Measurements from ENCODE around the gene ELL. TPM values are rescaled to one million over a fixed set of nuclear protein-coding genes. Genes with fewer than 3 reads are reported as not detected.

ELL gene
- total RNA-seq, 1 experiment from 2014 or later: 21.0 TPM

DNA sequence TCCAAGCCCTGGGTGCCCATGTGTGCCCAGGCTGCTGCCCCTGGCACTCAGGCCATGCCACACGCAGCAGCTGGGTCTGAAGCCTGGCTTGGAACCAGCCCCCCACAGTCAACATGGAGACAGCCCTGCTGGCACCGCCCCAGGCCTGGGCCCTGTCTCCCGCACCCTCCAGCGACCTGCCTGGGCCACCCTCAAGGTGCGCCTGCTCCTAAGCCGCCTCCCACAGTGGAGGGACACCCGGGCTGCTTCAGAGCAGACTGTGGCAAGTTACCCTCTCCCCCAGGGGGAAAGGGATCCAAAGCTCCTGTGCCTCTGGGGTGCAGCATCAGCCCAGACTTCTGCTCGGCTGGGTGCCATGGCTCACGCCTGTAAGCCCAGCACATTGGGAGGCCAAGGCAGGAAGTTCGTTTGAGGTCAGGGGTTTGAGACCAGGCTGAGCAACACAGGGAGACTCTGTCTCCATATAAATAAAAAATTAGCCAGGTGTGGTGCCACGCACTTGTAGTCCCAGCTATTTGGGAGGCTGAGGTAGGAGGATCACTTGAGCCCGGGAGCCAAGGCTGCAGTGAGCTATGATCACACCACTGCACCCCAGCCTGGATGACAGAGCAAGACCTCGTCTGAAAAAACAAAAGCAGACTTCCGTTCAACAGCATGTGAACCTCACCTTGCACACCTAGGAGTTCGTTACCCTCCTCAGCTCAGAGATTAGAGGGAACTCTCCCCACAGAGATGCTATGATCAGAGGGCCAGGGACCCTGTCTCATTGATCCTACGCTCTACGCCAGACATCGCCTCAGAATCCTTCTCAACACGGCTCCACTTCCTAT, 15.6 kb downstream of the ELL start:
- Histone ChIP-seq H3K9me2 (replicated peaks; ENCODE audit: low read length) (no peaks in the 10 kb centered on the region), H3K27me3 (ENCODE audit: low read length) (no peaks in the 10 kb centered on the region), H3K9ac (ENCODE audit: low read length) (no peak overlapping the region), H4K20me1 (ENCODE audit: low read length) (peaks cover 86% of the 10 kb centered on the region), H3K36me3 (ENCODE audit: low read depth, low read length) (no peaks in the 10 kb centered on the region), H3K4me3 (ENCODE audit: low read length) (no peak overlapping the region), H2AFZ (ENCODE audit: low read length) (no peak overlapping the region), H3F3A (ENCODE audit: low read length, unreplicated experiment) (no peaks in the 10 kb centered on the region), H3K27ac (ENCODE audit: low read length) (no peak overlapping the region), H3K4me1 (ENCODE audit: insufficient read depth, low read length) (peaks cover 16% of the 10 kb centered on the region; the same call in 1 of the 2 replicates), H3K79me2 (ENCODE audit: low read length) (peaks cover 98% of the 10 kb centered on the region), H3K9me3 (ENCODE audit: low read length) (no peaks in the 10 kb centered on the region), H3K4me2 (ENCODE audit: low read length) (no peak overlapping the region)
- ATAC-seq: no peak
- CTCF ChIA-PET: interaction anchor here (1.0 kb wide), 1 partner anchor 10 kb away, joined by 3 read pairs; no protein-coding TSS in a partner anchor
- BruUV-seq (replicated peaks): no TSS peak
- DNase-seq: no peak
- POLR2A ChIA-PET (ENCODE audit: unreplicated experiment): no interaction called here
- intact Hi-C loops (cut with micrococcal nuclease): no loop called here
- TF ChIP-seq EZH2phosphoT487 (IDR thresholded peaks at IDR 0.05; ENCODE audit: borderline replicate concordance, low read length) (no peak), EZH2 (IDR thresholded peaks at IDR 0.05; ENCODE audit: low read length, unreplicated experiment) (no peak)
- TF ChIP-seq, protein P1, sequence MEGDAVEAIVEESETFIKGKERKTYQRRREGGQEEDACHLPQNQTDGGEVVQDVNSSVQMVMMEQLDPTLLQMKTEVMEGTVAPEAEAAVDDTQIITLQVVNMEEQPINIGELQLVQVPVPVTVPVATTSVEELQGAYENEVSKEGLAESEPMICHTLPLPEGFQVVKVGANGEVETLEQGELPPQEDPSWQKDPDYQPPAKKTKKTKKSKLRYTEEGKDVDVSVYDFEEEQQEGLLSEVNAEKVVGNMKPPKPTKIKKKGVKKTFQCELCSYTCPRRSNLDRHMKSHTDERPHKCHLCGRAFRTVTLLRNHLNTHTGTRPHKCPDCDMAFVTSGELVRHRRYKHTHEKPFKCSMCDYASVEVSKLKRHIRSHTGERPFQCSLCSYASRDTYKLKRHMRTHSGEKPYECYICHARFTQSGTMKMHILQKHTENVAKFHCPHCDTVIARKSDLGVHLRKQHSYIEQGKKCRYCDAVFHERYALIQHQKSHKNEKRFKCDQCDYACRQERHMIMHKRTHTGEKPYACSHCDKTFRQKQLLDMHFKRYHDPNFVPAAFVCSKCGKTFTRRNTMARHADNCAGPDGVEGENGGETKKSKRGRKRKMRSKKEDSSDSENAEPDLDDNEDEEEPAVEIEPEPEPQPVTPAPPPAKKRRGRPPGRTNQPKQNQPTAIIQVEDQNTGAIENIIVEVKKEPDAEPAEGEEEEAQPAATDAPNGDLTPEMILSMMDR (conservative IDR thresholded peaks at IDR 0.05; ENCODE audit: low read depth, low read length): no peak

DNA sequence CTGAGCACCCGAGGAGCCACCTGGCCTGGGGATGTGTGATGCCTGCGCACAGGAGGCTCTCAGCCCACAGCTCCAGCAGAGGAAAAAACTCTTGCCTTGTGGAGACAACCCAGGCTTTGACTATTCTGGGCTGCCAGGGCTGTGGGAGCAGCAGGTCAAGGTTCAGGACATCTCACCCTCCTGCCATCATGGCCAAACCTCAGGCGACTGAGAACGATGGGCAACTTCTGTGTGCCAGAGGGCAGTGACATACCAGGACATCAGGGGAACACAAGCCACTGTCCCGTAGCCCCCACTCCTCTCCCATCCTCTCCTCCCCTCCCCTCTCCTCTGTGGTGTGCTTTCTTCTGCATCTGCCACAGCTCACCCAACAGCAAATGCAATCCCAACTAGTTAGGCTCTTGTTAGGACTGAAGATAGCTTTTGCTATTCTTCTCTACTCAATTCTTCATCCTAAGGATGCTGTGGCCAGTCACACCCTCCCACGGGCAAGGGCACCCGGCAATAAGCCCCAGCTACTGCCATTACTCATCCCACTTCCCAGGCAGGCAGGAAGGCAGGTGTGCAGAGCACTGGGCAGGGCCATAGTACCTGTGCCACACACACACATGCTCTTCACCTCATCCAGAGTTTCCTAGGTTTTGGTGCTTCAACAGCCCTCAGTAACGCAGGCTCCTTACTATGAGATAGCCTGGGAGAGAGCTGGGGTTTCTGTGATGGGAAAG, 16.8 kb downstream of the ELL start:
- Histone ChIP-seq H3K79me2 (ENCODE audit: low read length) (peaks cover 100% of the 10 kb centered on the region), H2AFZ (ENCODE audit: low read length) (no peak overlapping the region), H3K4me2 (ENCODE audit: low read length) (no peak overlapping the region), H3K9me2 (replicated peaks; ENCODE audit: low read length) (no peaks in the 10 kb centered on the region), H3K9me3 (ENCODE audit: low read length) (no peaks in the 10 kb centered on the region), H3K27ac (ENCODE audit: low read length) (no peak overlapping the region), H3K27me3 (ENCODE audit: low read length) (no peaks in the 10 kb centered on the region), H3K36me3 (ENCODE audit: low read depth, low read length) (no peaks in the 10 kb centered on the region), H3K4me1 (ENCODE audit: insufficient read depth, low read length) (peaks cover 16% of the 10 kb centered on the region; the same call in 1 of the 2 replicates), H3K9ac (ENCODE audit: low read length) (no peak overlapping the region), H3K4me3 (ENCODE audit: low read length) (no peak overlapping the region), H3F3A (ENCODE audit: low read length, unreplicated experiment) (no peaks in the 10 kb centered on the region), H4K20me1 (ENCODE audit: low read length) (peaks cover 92% of the 10 kb centered on the region)
- POLR2A ChIA-PET (ENCODE audit: unreplicated experiment): interaction anchor here (0.6 kb wide), 1 partner anchor 216 kb away, joined by 4 read pairs; no protein-coding TSS in a partner anchor
- TF ChIP-seq EZH2phosphoT487 (IDR thresholded peaks at IDR 0.05; ENCODE audit: borderline replicate concordance, low read length) (no peak), EZH2 (IDR thresholded peaks at IDR 0.05; ENCODE audit: low read length, unreplicated experiment) (no peak)
- TF ChIP-seq, protein P1 (conservative IDR thresholded peaks at IDR 0.05; ENCODE audit: low read depth, low read length): no peak
- BruUV-seq (replicated peaks): no TSS peak
- ATAC-seq (peak; percentile 71), DNase-seq (peak; percentile 55)
- CTCF ChIA-PET: interaction anchor here (1.0 kb wide), 1 partner anchor 9 kb away, joined by 3 read pairs; no protein-coding TSS in a partner anchor
- intact Hi-C loops (cut with micrococcal nuclease): no loop called here

All from PC-3 (cell line).